ENCODE data around the gene BMX. TPM values are rescaled to one million over a fixed set of nuclear protein-coding genes. Genes with fewer than 3 reads are reported as not detected.

Gene BMX
- total RNA-seq, 5 donors from 2014 or later (not counting 1 experiment from before 2014, with no cell fraction given) = not detected

- no peak for DNase-seq
- ChIA-PET POLR2A (no interaction called here), CTCF (interaction anchor here in 1 of 2 donors (0.7 kb wide), 1 partner anchor 57 kb away, joined by 4 read pairs; no protein-coding TSS in a partner anchor)
Measured at GRCh38 chrX:15512401-15512965, 11.9 kb downstream of the BMX start.

GRCh38 chrX:15514279-15514678 lies 13.7 kb downstream of the BMX start:
- no peaks in the 10 kb centered on the region for H3K4me1 Mint-ChIP-seq
- ATAC-seq (replicated peaks in 1 of 4) (no peak), DNase-seq (no peak)
- no peak overlapping the region for H3K4me3 Mint-ChIP-seq
- POLR2A ChIA-PET = no interaction called here
- CTCF ChIA-PET = no interaction called here
- Histone ChIP-seq H3K4me3 (ENCODE audit: control insufficient read depth in 1 of 2, extremely low read depth in 1 of 2, low read length in 1 of 2) (no peak overlapping the region), H3K4me1 (ENCODE audit: control insufficient read depth in 1 of 2, extremely low read depth in 1 of 2, insufficient read depth in 2 of 2, low read length in 2 of 2) (no peaks in the 10 kb centered on the region), H3K36me3 (ENCODE audit: control insufficient read depth in 2 of 2, extremely low read depth in 1 of 2, insufficient read depth in 1 of 2, low read length in 1 of 2) (no peaks in the 10 kb centered on the region), H3K27me3 (replicated peaks in 1 of 2; ENCODE audit: control insufficient read depth in 2 of 2, extremely low read depth in 1 of 2, insufficient read depth in 2 of 2, low read length in 1 of 2) (no peaks in the 10 kb centered on the region), H3K27ac (ENCODE audit: low read length) (no peak overlapping the region), H3K9me3 (no peaks in the 10 kb centered on the region)
- peaks cover 0 to 31% of the 10 kb centered on the region in 2 donors for H3K27me3 Mint-ChIP-seq
- no CpG with 5 or more reads among the region's 1 CpG for WGBS (ENCODE audit: insufficient coverage)
- no peak overlapping the region for H3K27ac Mint-ChIP-seq
- no peaks in the 10 kb centered on the region for H3K9me3 Mint-ChIP-seq
- H3K36me3 Mint-ChIP-seq = no peaks in the 10 kb centered on the region

More at GRCh38 chrX:15512401-15512965, 11.9 kb downstream of the BMX start:
- 40% methylated on average over 1 of the region's 4 CpGs for WGBS (ENCODE audit: insufficient coverage)
- no peak for ATAC-seq (replicated peaks in 1 of 4)
- Mint-ChIP-seq H3K27me3 (peaks cover 0 to 38% of the 10 kb centered on the region in 2 donors), H3K27ac (no peak overlapping the region), H3K36me3 (no peaks in the 10 kb centered on the region), H3K4me3 (no peak overlapping the region), H3K4me1 (no peaks in the 10 kb centered on the region), H3K9me3 (no peaks in the 10 kb centered on the region)
- Histone ChIP-seq H3K27me3 (replicated peaks in 1 of 2; ENCODE audit: control insufficient read depth in 2 of 2, extremely low read depth in 1 of 2, insufficient read depth in 2 of 2, low read length in 1 of 2) (no peaks in the 10 kb centered on the region), H3K4me3 (ENCODE audit: control insufficient read depth in 1 of 2, extremely low read depth in 1 of 2, low read length in 1 of 2) (no peak overlapping the region), H3K36me3 (ENCODE audit: control insufficient read depth in 2 of 2, extremely low read depth in 1 of 2, insufficient read depth in 1 of 2, low read length in 1 of 2) (no peaks in the 10 kb centered on the region), H3K27ac (ENCODE audit: low read length) (no peak overlapping the region), H3K4me1 (ENCODE audit: control insufficient read depth in 1 of 2, extremely low read depth in 1 of 2, insufficient read depth in 2 of 2, low read length in 2 of 2) (no peaks in the 10 kb centered on the region), H3K9me3 (no peaks in the 10 kb centered on the region)

- ChIA-PET POLR2A (no interaction called here), CTCF (interaction anchor here in 1 of 2 donors (0.6 kb wide), 1 partner anchor 1721 kb away, joined by 4 read pairs; no protein-coding TSS in a partner anchor)
- Histone ChIP-seq H3K4me3 (ENCODE audit: control insufficient read depth in 1 of 2, extremely low read depth in 1 of 2, low read length in 1 of 2) (no peak overlapping the region), H3K9me3 (no peaks in the 10 kb centered on the region), H3K27ac (ENCODE audit: low read length) (no peak overlapping the region), H3K36me3 (ENCODE audit: control insufficient read depth in 2 of 2, extremely low read depth in 1 of 2, insufficient read depth in 1 of 2, low read length in 1 of 2) (no peaks in the 10 kb centered on the region), H3K4me1 (ENCODE audit: control insufficient read depth in 1 of 2, extremely low read depth in 1 of 2, insufficient read depth in 2 of 2, low read length in 2 of 2) (no peaks in the 10 kb centered on the region), H3K27me3 (replicated peaks in 1 of 2; ENCODE audit: control insufficient read depth in 2 of 2, extremely low read depth in 1 of 2, insufficient read depth in 2 of 2, low read length in 1 of 2) (no peaks in the 10 kb centered on the region)
- WGBS (ENCODE audit: insufficient coverage) = no CpG with 5 or more reads among the region's 6 CpGs
- H3K27ac Mint-ChIP-seq = no peak overlapping the region
- DNase-seq = no peak
- no peaks in the 10 kb centered on the region for H3K4me1 Mint-ChIP-seq
- H3K9me3 Mint-ChIP-seq = no peaks in the 10 kb centered on the region
- no peak for ATAC-seq (replicated peaks in 1 of 4)
- no peaks in the 10 kb centered on the region for H3K36me3 Mint-ChIP-seq
- peaks cover 0 to 25% of the 10 kb centered on the region in 2 donors for H3K27me3 Mint-ChIP-seq
- H3K4me3 Mint-ChIP-seq = no peak overlapping the region
Measured at GRCh38 chrX:15515931-15516330, 15.3 kb downstream of the BMX start.

GRCh38 chrX:15522464-15522863 lies 21.9 kb downstream of the BMX start:
- Mint-ChIP-seq H3K9me3 (no peaks in the 10 kb centered on the region), H3K4me3 (no peak overlapping the region), H3K27ac (no peak overlapping the region), H3K4me1 (no peaks in the 10 kb centered on the region), H3K27me3 (peaks cover 4 to 40% of the 10 kb centered on the region in 2 donors), H3K36me3 (no peaks in the 10 kb centered on the region)
- Histone ChIP-seq H3K9me3 (no peaks in the 10 kb centered on the region), H3K36me3 (ENCODE audit: control insufficient read depth in 2 of 2, extremely low read depth in 1 of 2, insufficient read depth in 1 of 2, low read length in 1 of 2) (no peaks in the 10 kb centered on the region), H3K27ac (ENCODE audit: low read length) (no peak overlapping the region), H3K27me3 (replicated peaks in 1 of 2; ENCODE audit: control insufficient read depth in 2 of 2, extremely low read depth in 1 of 2, insufficient read depth in 2 of 2, low read length in 1 of 2) (no peaks in the 10 kb centered on the region), H3K4me1 (ENCODE audit: control insufficient read depth in 1 of 2, extremely low read depth in 1 of 2, insufficient read depth in 2 of 2, low read length in 2 of 2) (no peaks in the 10 kb centered on the region), H3K4me3 (ENCODE audit: control insufficient read depth in 1 of 2, extremely low read depth in 1 of 2, low read length in 1 of 2) (no peak overlapping the region)
- ChIA-PET CTCF (no interaction called here), POLR2A (no interaction called here)
- 100% methylated on average over 2 of the region's 3 CpGs for WGBS (ENCODE audit: insufficient coverage)
- no peak for ATAC-seq (replicated peaks in 1 of 4)
- DNase-seq = no peak

GRCh38 chrX:15523088-15523487 lies 22.5 kb downstream of the BMX start:
- H3K4me3 ChIP-seq (ENCODE audit: control insufficient read depth in 1 of 2, extremely low read depth in 1 of 2, low read length in 1 of 2) = no peak overlapping the region

GRCh38 chrX:15524417-15524816 lies 23.8 kb downstream of the BMX start:
- no peaks in the 10 kb centered on the region for H3K36me3 ChIP-seq (ENCODE audit: control insufficient read depth in 2 of 2, extremely low read depth in 1 of 2, insufficient read depth in 1 of 2, low read length in 1 of 2)
- H3K4me3 ChIP-seq (ENCODE audit: control insufficient read depth in 1 of 2, extremely low read depth in 1 of 2, low read length in 1 of 2) = no peak overlapping the region
- no peaks in the 10 kb centered on the region for H3K36me3 Mint-ChIP-seq
- no peaks in the 10 kb centered on the region for H3K4me1 Mint-ChIP-seq
- H3K27me3 Mint-ChIP-seq = peaks cover 4 to 54% of the 10 kb centered on the region in 2 donors
- peaks cover 0 to 2% of the 10 kb centered on the region in 2 experiments for H3K27me3 ChIP-seq (replicated peaks in 1 of 2; ENCODE audit: control insufficient read depth in 2 of 2, extremely low read depth in 1 of 2, insufficient read depth in 2 of 2, low read length in 1 of 2)
- H3K9me3 Mint-ChIP-seq = no peaks in the 10 kb centered on the region
- no peak overlapping the region for H3K27ac Mint-ChIP-seq
- DNase-seq (no peak), ATAC-seq (replicated peaks in 1 of 4) (no peak)
- no peaks in the 10 kb centered on the region for H3K4me1 ChIP-seq (ENCODE audit: control insufficient read depth in 1 of 2, extremely low read depth in 1 of 2, insufficient read depth in 2 of 2, low read length in 2 of 2)
- H3K9me3 ChIP-seq = no peaks in the 10 kb centered on the region
- H3K27ac ChIP-seq (ENCODE audit: low read length) = no peak overlapping the region
- POLR2A ChIA-PET = no interaction called here
- CTCF ChIA-PET = no interaction called here
- no peak overlapping the region for H3K4me3 Mint-ChIP-seq

More at GRCh38 chrX:15523088-15523487, 22.5 kb downstream of the BMX start:
- POLR2A ChIA-PET = no interaction called here
- ATAC-seq (replicated peaks in 1 of 4) (no peak), DNase-seq (no peak)
- Mint-ChIP-seq H3K27ac (no peak overlapping the region), H3K4me1 (no peaks in the 10 kb centered on the region), H3K4me3 (no peak overlapping the region), H3K27me3 (peaks cover 4 to 46% of the 10 kb centered on the region in 2 donors), H3K9me3 (no peaks in the 10 kb centered on the region), H3K36me3 (no peaks in the 10 kb centered on the region)
- CTCF ChIA-PET = no interaction called here
- peaks cover 0 to 2% of the 10 kb centered on the region in 2 experiments for H3K27me3 ChIP-seq (replicated peaks in 1 of 2; ENCODE audit: control insufficient read depth in 2 of 2, extremely low read depth in 1 of 2, insufficient read depth in 2 of 2, low read length in 1 of 2)
- H3K4me1 ChIP-seq (ENCODE audit: control insufficient read depth in 1 of 2, extremely low read depth in 1 of 2, insufficient read depth in 2 of 2, low read length in 2 of 2) = no peaks in the 10 kb centered on the region
- H3K36me3 ChIP-seq (ENCODE audit: control insufficient read depth in 2 of 2, extremely low read depth in 1 of 2, insufficient read depth in 1 of 2, low read length in 1 of 2) = no peaks in the 10 kb centered on the region
- no peak overlapping the region for H3K27ac ChIP-seq (ENCODE audit: low read length)
- no peaks in the 10 kb centered on the region for H3K9me3 ChIP-seq

All from T-cell (primary cell).